Neural cell (in vitro differentiated cells): ENCODE data around the gene CMTM7. TPM values are rescaled to one million over a fixed set of nuclear protein-coding genes. Genes with fewer than 3 reads are reported as not detected.

ENCODE experiments used
- H2AFZ ChIP-seq: fragments of 200-600, 300-800 bp; sonication (generic), shearing (Covaris generic); 2 replicates; pipeline ENCODE4 v1.6.0; 2014; ENCODE audit warnings: low read depth, mild to moderate bottlenecking, antibody characterized with exemption, low read length, moderate library complexity
- H3F3A ChIP-seq: fragments of 200-600 bp; shearing (Covaris generic); 2 replicates; pipeline ENCODE4 v1.6.1; 2016; ENCODE audit warnings: mild to moderate bottlenecking, moderate library complexity, mixed read lengths, antibody characterized with exemption, low read length; ENCODE audit not compliant: insufficient read depth, poor library complexity, severe bottlenecking
- H3K27ac ChIP-seq: fragments of 200-600, 300-800 bp; sonication (generic), shearing (Covaris generic); 2 replicates; pipeline ENCODE4 v1.5.1; 2014; ENCODE audit warnings: mild to moderate bottlenecking, low read length, moderate library complexity
- H3K27me3 ChIP-seq: fragments of 300-800, 200-600 bp; sonication (generic), shearing (Covaris generic); 2 replicates; pipeline ENCODE4 v1.6.0; 2014; ENCODE audit warnings: mild to moderate bottlenecking, low read depth, low read length, moderate library complexity; ENCODE audit not compliant: insufficient read depth
- H3K36me3 ChIP-seq: fragments of 300-800, 200-600 bp; sonication (generic), shearing (Covaris generic); 2 replicates; pipeline ENCODE4 v1.5.1; 2014; ENCODE audit warnings: mild to moderate bottlenecking, antibody characterized with exemption, low read length, moderate library complexity; ENCODE audit not compliant: insufficient read depth
- H3K4me2 ChIP-seq: fragments of 300-800, 200-600 bp; sonication (generic), shearing (Covaris generic); 2 replicates; pipeline ENCODE4 v1.6.0; 2014; ENCODE audit warnings: mild to moderate bottlenecking, low read length
- H3K4me3 ChIP-seq: fragments of 300-800, 200-600 bp; sonication (generic), shearing (Covaris generic); 2 replicates; pipeline ENCODE4 v1.5.1; 2014; ENCODE audit warnings: mild to moderate bottlenecking, low read length, moderate library complexity
- H3K79me2 ChIP-seq: fragments of 200-600 bp; shearing (Covaris generic); replicated peaks from 2 replicates; pipeline ENCODE4 v1.6.0; 2014; ENCODE audit warnings: mild to moderate bottlenecking, low read length, moderate library complexity; ENCODE audit not compliant: insufficient read depth
- H3K9ac ChIP-seq: fragments of 300-800, 200-600 bp; sonication (generic), shearing (Covaris generic); 2 replicates; pipeline ENCODE4 v1.6.1; 2016; ENCODE audit warnings: mild to moderate bottlenecking, low read length, mixed read lengths
- H3K9me2 ChIP-seq: fragments of 200-600 bp; shearing (Covaris generic); 2 replicates; pipeline ENCODE4 v1.6.1; 2016; ENCODE audit warnings: mild to moderate bottlenecking, low read length, mixed read lengths; ENCODE audit not compliant: insufficient read depth
- H3K9me3 ChIP-seq: fragments of 200-600, 300-800 bp; sonication (generic), shearing (Covaris generic); 2 replicates; pipeline ENCODE4 v1.6.1; 2016; ENCODE audit warnings: mild to moderate bottlenecking, mixed run types, low read length, moderate library complexity, mixed read lengths
- H4K20me1 ChIP-seq: fragments of 200-600 bp; shearing (Covaris generic); 2 replicates; pipeline ENCODE4 v1.6.1; 2016; ENCODE audit warnings: mild to moderate bottlenecking, mixed run types; ENCODE audit not compliant: insufficient read depth
- EP300 ChIP-seq: fragments of 450-650 bp; conservative IDR thresholded peaks from 2 replicates; pipeline ENCODE4 v1.6.1; 2014; ENCODE audit warnings: antibody characterized with exemption, mild to moderate bottlenecking, moderate library complexity; ENCODE audit not compliant: poor library complexity, severe bottlenecking
- EZH2 ChIP-seq: fragments of 200-600, 300-800 bp; shearing (Covaris generic), sonication (generic); IDR thresholded peaks from 2 replicates; pipeline ENCODE4 v1.6.1; 2014; ENCODE audit warnings: antibody characterized with exemption, low read length, borderline replicate concordance, mild to moderate bottlenecking; ENCODE audit not compliant: insufficient read depth, poor library complexity, severe bottlenecking
- MXI1 ChIP-seq: fragments of 450-650 bp; conservative IDR thresholded peaks from 2 replicates; pipeline ENCODE4 v1.6.1; 2014; ENCODE audit warnings: antibody characterized with exemption, mild to moderate bottlenecking; ENCODE audit not compliant: poor library complexity, severe bottlenecking
- POLR2AphosphoS5 ChIP-seq: IDR thresholded peaks from 2 replicates; pipeline ENCODE4 v1.6.1; 2012
- RAD21 ChIP-seq: fragments of 450-650 bp; conservative IDR thresholded peaks from 2 replicates; pipeline ENCODE4 v1.6.1; 2014; ENCODE audit warnings: antibody characterized with exemption, mild to moderate bottlenecking, moderate library complexity
- SMC3 ChIP-seq: fragments of 450-650 bp; conservative IDR thresholded peaks from 2 replicates; pipeline ENCODE4 v1.6.1; 2014; ENCODE audit warnings: antibody characterized with exemption, mild to moderate bottlenecking, moderate library complexity; ENCODE audit not compliant: poor library complexity
- TAF1 ChIP-seq: IDR thresholded peaks from 2 replicates; pipeline ENCODE4 v1.6.1; 2012; ENCODE audit warnings: low read depth
- polyA plus RNA-seq: library from polyadenylated mRNA; depleted of rRNA; stranded (reverse); fragments of >200 nt; gene quantifications from 2 replicates; pipeline ENCODE4 v1.2.3, GENCODE V29; 2014
- TF ChIP-seq, protein P1 (sequence below): fragments of 450-650 bp; IDR thresholded peaks from 2 replicates; pipeline ENCODE4 v1.5.1; 2014; ENCODE audit warnings: antibody characterized with exemption, mild to moderate bottlenecking, moderate library complexity; ENCODE audit not compliant: poor library complexity, severe bottlenecking
- TF ChIP-seq, protein P2 (sequence below): IDR thresholded peaks from 2 replicates; pipeline ENCODE4 v1.6.1; 2012; ENCODE audit warnings: borderline replicate concordance

The CMTM7 gene
- polyA plus RNA-seq, 1 donor from 2014 or later = 0.57 TPM

- H3K9me2 ChIP-seq = no peaks in the 10 kb centered on the region
- no peaks in the 10 kb centered on the region for H3F3A ChIP-seq
- no peak overlapping the region for H3K9ac ChIP-seq
- TF ChIP-seq, protein P1, sequence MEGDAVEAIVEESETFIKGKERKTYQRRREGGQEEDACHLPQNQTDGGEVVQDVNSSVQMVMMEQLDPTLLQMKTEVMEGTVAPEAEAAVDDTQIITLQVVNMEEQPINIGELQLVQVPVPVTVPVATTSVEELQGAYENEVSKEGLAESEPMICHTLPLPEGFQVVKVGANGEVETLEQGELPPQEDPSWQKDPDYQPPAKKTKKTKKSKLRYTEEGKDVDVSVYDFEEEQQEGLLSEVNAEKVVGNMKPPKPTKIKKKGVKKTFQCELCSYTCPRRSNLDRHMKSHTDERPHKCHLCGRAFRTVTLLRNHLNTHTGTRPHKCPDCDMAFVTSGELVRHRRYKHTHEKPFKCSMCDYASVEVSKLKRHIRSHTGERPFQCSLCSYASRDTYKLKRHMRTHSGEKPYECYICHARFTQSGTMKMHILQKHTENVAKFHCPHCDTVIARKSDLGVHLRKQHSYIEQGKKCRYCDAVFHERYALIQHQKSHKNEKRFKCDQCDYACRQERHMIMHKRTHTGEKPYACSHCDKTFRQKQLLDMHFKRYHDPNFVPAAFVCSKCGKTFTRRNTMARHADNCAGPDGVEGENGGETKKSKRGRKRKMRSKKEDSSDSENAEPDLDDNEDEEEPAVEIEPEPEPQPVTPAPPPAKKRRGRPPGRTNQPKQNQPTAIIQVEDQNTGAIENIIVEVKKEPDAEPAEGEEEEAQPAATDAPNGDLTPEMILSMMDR = no peak
- TF ChIP-seq SMC3 = no peak
- TF ChIP-seq EZH2 = no peak
- TF ChIP-seq MXI1 = no peak
- no peak for TF ChIP-seq TAF1
- no peak for TF ChIP-seq EP300
- TF ChIP-seq RAD21 = no peak
- peaks cover 23% of the 10 kb centered on the region for H3K27me3 ChIP-seq
- no peaks in the 10 kb centered on the region for H3K36me3 ChIP-seq
- H3K79me2 ChIP-seq = no peaks in the 10 kb centered on the region
- no peak overlapping the region for H3K4me3 ChIP-seq
- H4K20me1 ChIP-seq = no peaks in the 10 kb centered on the region
- H3K4me2 ChIP-seq = no peak overlapping the region
- H3K27ac ChIP-seq = no peak overlapping the region
- H2AFZ ChIP-seq = no peak overlapping the region
- no peaks in the 10 kb centered on the region for H3K9me3 ChIP-seq
Measured at GRCh38 chr3:32397941-32398340, 6.3 kb downstream of the CMTM7 start.

DNA sequence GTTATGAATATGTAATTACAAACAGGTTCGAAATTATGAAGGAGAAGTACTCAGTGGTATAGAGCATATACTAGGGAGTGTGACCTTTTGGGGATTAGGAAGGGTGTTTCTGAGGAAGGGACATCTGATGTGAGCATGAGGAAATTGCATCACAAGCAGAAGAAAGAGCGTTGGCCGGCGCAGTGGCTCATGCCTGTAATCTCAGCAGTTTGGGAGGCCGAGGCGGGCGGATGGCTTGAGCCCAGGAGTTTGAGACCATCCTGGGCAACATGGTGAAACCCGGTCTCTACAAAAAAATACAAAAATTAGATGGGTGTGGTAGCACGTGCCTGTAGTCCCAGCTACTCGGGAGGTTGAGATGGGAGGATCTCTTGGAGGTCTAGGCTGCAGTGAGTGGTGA lies 6.9 kb downstream of the CMTM7 start:
- Histone ChIP-seq H3K4me2 (no peak overlapping the region), H3K9me2 (no peaks in the 10 kb centered on the region), H3K79me2 (no peaks in the 10 kb centered on the region), H3K27me3 (peaks cover 20% of the 10 kb centered on the region), H3K4me3 (no peak overlapping the region), H4K20me1 (no peaks in the 10 kb centered on the region), H3F3A (no peaks in the 10 kb centered on the region), H3K27ac (no peak overlapping the region), H3K36me3 (no peaks in the 10 kb centered on the region), H2AFZ (no peak overlapping the region), H3K9ac (no peak overlapping the region), H3K9me3 (no peaks in the 10 kb centered on the region)
- TF ChIP-seq TAF1 = no peak
- TF ChIP-seq EZH2 = no peak
- no peak for TF ChIP-seq SMC3
- TF ChIP-seq, protein P1 = no peak
- no peak for TF ChIP-seq POLR2AphosphoS5
- TF ChIP-seq EP300 = no peak
- TF ChIP-seq, protein P2, sequence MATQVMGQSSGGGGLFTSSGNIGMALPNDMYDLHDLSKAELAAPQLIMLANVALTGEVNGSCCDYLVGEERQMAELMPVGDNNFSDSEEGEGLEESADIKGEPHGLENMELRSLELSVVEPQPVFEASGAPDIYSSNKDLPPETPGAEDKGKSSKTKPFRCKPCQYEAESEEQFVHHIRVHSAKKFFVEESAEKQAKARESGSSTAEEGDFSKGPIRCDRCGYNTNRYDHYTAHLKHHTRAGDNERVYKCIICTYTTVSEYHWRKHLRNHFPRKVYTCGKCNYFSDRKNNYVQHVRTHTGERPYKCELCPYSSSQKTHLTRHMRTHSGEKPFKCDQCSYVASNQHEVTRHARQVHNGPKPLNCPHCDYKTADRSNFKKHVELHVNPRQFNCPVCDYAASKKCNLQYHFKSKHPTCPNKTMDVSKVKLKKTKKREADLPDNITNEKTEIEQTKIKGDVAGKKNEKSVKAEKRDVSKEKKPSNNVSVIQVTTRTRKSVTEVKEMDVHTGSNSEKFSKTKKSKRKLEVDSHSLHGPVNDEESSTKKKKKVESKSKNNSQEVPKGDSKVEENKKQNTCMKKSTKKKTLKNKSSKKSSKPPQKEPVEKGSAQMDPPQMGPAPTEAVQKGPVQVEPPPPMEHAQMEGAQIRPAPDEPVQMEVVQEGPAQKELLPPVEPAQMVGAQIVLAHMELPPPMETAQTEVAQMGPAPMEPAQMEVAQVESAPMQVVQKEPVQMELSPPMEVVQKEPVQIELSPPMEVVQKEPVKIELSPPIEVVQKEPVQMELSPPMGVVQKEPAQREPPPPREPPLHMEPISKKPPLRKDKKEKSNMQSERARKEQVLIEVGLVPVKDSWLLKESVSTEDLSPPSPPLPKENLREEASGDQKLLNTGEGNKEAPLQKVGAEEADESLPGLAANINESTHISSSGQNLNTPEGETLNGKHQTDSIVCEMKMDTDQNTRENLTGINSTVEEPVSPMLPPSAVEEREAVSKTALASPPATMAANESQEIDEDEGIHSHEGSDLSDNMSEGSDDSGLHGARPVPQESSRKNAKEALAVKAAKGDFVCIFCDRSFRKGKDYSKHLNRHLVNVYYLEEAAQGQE = no peak
- no peak for TF ChIP-seq MXI1
- TF ChIP-seq RAD21 = no peak
